GM12891 (cell line): ENCODE data around the gene SRGAP3.

Experiments used
- POLR2A ChIP-seq: IDR thresholded peaks from 2 replicates; pipeline ENCODE4 v1.6.1; 2011; ENCODE audit warnings: low read depth, low read length, control low read depth
- POLR2AphosphoS5 ChIP-seq: IDR thresholded peaks from 2 replicates; pipeline ENCODE4 v1.6.1; 2011; ENCODE audit warnings: low read depth, low read length, control low read depth

DNA sequence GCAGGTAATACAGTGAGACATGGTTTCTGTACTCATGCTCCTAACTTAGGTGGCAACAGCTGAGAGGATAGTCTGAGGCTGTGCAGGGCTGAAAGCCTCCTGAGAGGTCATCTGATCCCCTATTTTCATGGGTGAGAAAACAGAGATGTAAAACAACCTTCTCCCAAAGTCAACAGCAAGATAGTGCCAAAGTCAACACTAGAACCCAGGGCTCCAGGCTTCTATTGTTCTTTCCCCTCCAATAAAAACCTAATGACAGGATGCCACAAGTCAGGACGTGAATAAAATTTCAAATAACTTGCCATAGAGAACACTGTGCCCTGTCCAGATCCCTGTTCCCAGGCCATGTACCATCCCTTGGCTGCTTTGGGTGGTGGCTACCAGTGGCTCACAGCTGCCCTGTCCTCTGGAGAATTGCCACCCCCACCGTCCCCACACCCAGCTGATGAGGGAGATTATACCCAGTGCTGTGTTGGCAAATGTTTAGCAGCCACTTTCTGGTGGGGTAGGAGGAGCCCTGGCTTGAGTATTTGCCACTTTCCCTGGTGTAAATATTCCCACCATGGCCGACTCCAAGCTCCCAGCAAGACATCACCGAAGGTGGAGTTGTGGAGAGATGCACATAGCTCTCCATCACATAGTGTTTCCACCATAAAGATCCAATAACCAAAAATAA lies 54.8 kb downstream of the SRGAP3 start:
- TF ChIP-seq POLR2A (no peak), POLR2AphosphoS5 (no peak)
